Measurements from ENCODE around the gene FAM83G. TPM values are rescaled to one million over a fixed set of nuclear protein-coding genes. Genes with fewer than 3 reads are reported as not detected.

Gene FAM83G
- total and polyA plus RNA-seq, 2 donors (not counting 3 experiments of a cell fraction or from before 2014, with no cell fraction given) = 7.0 to 10.9 TPM

DNA sequence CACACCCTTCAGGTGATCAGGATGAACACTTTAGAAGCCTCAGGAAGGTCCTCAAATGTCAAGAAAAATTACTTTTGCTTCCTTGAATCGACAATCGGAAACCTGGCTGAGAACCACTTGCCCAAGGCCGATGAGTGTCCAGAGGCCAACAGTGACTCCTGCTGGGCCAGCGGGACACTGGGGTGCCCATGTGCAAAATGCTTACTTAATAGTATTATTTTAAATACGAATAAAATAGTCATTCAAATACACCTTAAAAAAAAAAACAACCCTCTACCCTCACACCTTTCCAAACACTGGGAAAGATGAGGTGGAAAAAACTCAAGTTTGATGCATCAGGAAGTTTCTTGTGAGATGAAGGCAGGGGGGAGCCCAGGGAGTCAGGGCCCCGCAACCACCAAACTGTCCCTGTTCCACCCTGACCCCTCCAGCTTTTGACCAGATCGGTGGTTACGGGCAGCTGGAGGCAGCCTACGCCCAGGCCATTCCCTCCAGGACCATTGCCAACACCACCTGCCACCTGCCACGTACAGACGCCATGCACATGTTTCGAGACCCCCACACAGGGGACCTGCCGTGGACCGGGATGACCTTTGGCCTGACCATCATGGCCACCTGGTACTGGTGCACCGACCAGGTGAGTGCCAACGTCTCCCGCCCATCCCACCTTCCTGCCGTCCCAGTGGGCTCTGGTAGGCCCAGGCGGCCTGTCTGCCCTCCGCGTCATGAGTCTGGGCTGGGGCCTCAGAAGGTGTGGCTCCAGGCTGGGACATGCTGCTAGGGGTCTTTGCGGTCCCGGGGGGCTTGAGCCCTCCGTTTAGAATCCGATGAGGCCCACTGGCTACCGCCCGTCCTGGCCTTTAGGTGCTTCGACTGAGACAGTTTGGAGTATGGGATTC is 33.7 kb downstream of the FAM83G start:
- Histone ChIP-seq H2AFZ (ENCODE audit: low read depth, low read length) (no peak overlapping the region), H3K4me1 (ENCODE audit: control insufficient read depth, extremely low read depth, insufficient read depth, low read length) (peaks cover 31% of the 10 kb centered on the region), H3K27ac (ENCODE audit: insufficient read depth, low read depth, low read length) (no peak overlapping the region), H3K79me2 (ENCODE audit: control insufficient read depth, insufficient read depth, low read length) (no peaks in the 10 kb centered on the region), H3K4me3 (replicated peaks in 1 of 3; ENCODE audit: insufficient read depth in 1 of 3, low read depth in 1 of 3, low read length in 3 of 3) (no peak overlapping the region), H3K36me3 (ENCODE audit: control insufficient read depth in 2 of 2, extremely low read depth in 1 of 2, insufficient read depth in 2 of 2, low read length in 2 of 2) (peaks cover 0 to 5% of the 10 kb centered on the region in 2 experiments), H3K9me1 (replicated peaks; ENCODE audit: control insufficient read depth, extremely low read depth, insufficient read depth, low read length) (no peaks in the 10 kb centered on the region), H3K9ac (replicated peaks; ENCODE audit: extremely low read depth, insufficient read depth, low read length) (no peak overlapping the region), H3K4me2 (ENCODE audit: insufficient read depth, low read length) (no peak overlapping the region), H3K27me3 (ENCODE audit: control insufficient read depth in 2 of 2, insufficient read depth in 2 of 2, low read length in 2 of 2) (no peaks in the 10 kb centered on the region), H3K9me3 (replicated peaks; ENCODE audit: control insufficient read depth, insufficient read depth, low read length) (no peaks in the 10 kb centered on the region), H4K20me1 (replicated peaks; ENCODE audit: control insufficient read depth, extremely low read depth, insufficient read depth, low read length) (no peaks in the 10 kb centered on the region)
- POLR2A ChIA-PET = no interaction called here
- CTCF ChIA-PET = interaction anchor here (1.6 kb wide), 1 partner anchor 10 kb away, joined by 22 read pairs; no protein-coding TSS in a partner anchor
- dilution Hi-C loops (cut with MboI; ENCODE audit: extremely low pct_ligation_motif_present, low sequenced_read_pairs) (no loop called here), intact Hi-C loops (cut with micrococcal nuclease) (no loop called here)
- no peak for FAIRE-seq
- BruUV-seq (replicated peaks) = no TSS peak
- TF ChIP-seq JUN (IDR thresholded peaks at IDR 0.05; ENCODE audit: borderline replicate concordance, insufficient read depth, insufficient read length, low read depth) (no peak), EZH2 (IDR thresholded peaks at IDR 0.05; ENCODE audit: borderline replicate concordance, low read depth, low read length, severe bottlenecking) (no peak), MYC (IDR thresholded peaks at IDR 0.05; ENCODE audit: low read depth, low read length) (no peak), FOS (IDR thresholded peaks at IDR 0.05; ENCODE audit: borderline replicate concordance, insufficient read depth, low read length) (no peak), CTCF (IDR thresholded peaks at IDR 0.05; ENCODE audit: extremely low read depth in 1 of 2, insufficient read depth in 1 of 2, low read depth in 1 of 2, low read length in 2 of 2) (no peak), MAX (IDR thresholded peaks at IDR 0.05; ENCODE audit: insufficient read depth, insufficient read length) (no peak), POLR2A (IDR thresholded peaks at IDR 0.05; ENCODE audit: low read depth, low read length) (no peak), POLR2AphosphoS5 (IDR thresholded peaks at IDR 0.05; ENCODE audit: insufficient read depth, low read depth, low read length) (no peak), GATA2 (IDR thresholded peaks at IDR 0.05; ENCODE audit: insufficient read depth, insufficient read length, low read depth, low read length) (no peak)
- DNase-seq (ENCODE audit: low read depth, low spot score) = no peak

Measured in endothelial cell of umbilical vein (primary cell).